GM21737 (cell line): Measurements from ENCODE around the gene MARK1.

Experiments used
- ATAC-seq: cut with Tn5 transposase; IDR thresholded peaks from one replicate; pipeline ENCODE4 v1.9.1; 2021; ENCODE audit warnings: mild to moderate bottlenecking, moderate library complexity; ENCODE audit not compliant: unreplicated experiment

The MARK1 gene

DNA sequence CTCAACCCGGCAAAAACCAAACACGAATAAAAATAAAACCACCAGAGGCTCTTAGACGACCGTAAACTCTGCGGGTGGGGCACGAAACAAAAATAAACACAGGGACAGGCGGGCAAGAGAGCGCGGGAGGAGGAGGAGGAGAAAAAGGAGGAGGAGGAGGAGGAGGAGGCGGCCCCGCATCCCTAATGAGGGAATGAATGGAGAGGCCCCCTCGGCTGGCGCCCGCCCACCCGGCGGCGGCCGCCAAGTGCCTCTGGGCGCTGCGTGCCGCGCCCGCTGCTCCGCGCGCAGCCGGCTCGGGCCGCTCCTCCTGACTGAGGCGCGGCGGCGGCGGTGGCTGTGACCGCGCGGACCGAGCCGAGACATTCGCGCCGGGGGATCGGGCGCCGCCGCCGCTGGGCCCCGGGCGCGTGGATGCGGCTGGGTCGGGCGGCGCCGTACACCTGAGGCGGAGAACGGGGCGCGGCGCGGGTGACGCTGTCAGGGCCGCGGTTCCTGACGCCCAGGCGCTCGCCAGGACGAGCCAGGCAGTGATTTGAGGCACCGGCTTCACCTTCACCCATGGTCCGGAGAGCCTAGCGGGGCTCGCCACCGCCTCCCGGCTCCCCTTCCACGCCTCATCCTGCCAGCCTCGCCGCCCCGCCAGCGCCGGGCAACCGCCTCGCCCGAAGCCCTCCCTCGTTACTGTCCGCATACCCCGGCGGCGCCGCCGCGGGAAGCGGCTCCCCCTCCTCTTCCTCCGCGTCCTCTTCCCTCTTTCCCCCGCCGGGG, at the start of gene MARK1:
Gene MARK1 (plus strand): TSS at position 229 of the 771 bp plus-strand sequence. CDS start 687 bp downstream, outside the sequence.
- peak; percentile 66 for ATAC-seq

- no peak for ATAC-seq
Measured at GRCh38 chr1:220483700-220484099, 44.2 kb upstream of the MARK1 start.

- ATAC-seq, result no peak
Measured at GRCh38 chr1:220484135-220484534, 43.8 kb upstream of the MARK1 start.

- ATAC-seq, result no peak
Measured at GRCh38 chr1:220485131-220485530, 42.8 kb upstream of the MARK1 start.

DNA sequence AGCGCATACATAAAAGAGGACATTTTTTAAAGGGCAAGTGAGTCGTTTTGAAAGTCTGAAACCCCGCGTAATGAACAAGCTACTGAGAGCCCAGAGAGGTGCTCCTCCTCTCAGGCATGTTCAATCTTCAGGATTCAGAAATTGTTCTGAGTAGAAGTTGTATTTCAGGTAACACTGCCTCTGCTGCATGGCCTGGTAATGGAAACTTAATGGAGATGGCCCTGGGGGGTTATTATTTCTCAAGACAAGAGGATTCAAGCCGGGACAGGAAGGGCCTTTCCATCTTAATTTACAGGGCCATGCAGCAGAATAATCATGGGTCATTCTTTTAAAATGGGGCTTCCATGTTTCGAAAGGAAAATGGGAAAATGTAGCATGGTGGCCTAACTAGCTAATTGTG, 42.1 kb upstream of the MARK1 start:
- ATAC-seq, result no peak

- ATAC-seq, result no peak
Measured at GRCh38 chr1:220487297-220487820, 40.6 kb upstream of the MARK1 start.

- no peak for ATAC-seq
Measured at GRCh38 chr1:220491891-220492290, 36.0 kb upstream of the MARK1 start.

DNA sequence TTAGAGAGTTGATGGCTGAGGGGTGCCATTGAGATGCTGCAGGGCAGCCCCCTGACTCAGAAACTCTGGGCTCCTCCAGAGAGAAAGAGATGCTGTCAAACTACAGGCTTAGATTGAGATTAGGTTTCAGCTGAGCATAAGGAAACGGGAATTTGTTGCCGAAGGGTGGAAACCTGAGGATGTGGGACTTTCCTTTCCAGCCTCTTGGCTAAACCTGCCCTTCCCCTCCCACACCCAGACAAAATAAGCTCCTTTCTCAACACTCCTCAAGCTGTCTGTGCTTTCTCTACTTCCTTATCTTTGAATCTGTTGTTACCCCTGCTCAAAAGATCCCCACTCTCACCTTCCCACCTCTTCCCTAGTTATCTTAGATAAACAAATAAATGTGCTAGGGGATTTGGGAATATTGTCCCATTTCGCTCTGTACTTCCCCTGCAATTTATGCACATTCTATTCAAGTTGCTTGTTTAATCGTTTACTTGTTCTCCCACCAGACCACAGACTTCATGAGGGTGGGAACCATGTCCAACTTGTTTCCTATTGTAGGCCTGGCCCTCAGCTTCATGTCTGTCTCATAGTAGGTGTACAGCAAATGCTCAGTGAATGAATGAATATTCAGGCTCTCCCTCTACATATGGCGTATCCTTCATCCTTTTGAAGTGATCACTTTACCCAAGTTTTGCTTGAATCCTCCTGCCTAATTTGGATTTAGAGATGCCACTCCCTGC, 30.6 kb upstream of the MARK1 start:
- no peak for ATAC-seq

DNA sequence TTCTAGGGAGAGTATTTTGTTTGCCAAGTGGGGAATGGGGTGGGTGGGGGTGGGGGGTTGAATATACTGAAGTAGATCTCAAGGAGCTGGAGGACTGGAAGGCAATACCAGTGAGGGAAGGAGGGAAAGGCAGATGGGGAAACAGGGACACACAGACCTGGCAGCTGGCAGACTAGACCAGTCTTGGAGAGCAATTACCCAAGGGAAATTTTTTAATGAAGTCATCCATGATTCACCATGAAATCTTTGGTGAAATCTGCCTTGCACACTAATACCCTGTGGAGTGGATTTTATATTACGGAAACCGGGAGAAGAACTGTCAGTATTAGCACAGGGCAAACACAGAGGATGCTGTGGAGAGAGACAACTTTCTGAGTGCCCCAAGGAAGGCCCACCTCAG, 29.7 kb upstream of the MARK1 start:
- no peak for ATAC-seq

- no peak for ATAC-seq
Measured at GRCh38 chr1:220500372-220500771, 27.6 kb upstream of the MARK1 start.

GRCh38 chr1:220504329-220504728, 23.6 kb upstream of the MARK1 start:
- no peak for ATAC-seq

DNA sequence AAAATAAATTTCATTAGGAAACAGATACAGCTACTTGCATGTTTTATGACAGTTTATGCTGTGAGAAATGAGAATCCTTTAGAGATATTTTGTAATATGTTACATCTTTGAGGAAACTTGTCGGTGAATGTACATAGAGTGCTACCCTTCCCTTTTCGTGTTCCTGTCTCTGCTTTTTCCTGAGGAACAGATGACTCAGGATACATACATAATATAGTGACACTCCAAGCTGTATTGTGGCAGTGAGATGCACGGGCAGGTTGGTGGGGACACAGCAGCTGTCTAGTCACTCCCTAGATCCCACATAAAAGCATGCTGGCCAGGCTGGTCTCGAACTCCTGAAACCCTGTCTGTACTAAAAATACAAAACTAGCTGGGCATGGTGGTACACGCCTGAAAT, 20.9 kb upstream of the MARK1 start:
- no peak for ATAC-seq

- no peak for ATAC-seq
Measured at GRCh38 chr1:220511179-220511578, 16.8 kb upstream of the MARK1 start.

DNA sequence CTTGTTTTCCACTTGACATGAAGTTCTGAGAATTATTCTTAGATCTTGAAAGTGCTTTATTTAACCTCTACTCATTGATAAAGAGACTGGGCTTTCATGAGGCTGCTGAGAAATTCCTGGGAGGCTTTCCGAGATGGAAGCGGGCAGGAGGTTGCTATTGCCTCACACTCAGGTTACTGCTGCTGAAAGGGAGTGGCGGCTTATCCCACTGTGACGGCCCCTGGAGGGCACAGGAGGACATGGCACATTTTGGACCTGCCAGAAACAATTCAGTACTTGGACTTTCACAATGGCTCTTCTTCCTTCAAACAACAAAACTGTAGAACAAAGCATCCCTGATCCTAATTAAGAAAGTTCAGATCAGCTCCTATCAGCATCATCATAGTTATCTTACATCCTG, 16.2 kb upstream of the MARK1 start:
- no peak for ATAC-seq

GRCh38 chr1:220513834-220514233, 14.1 kb upstream of the MARK1 start:
- ATAC-seq, result no peak

- ATAC-seq, result no peak
Measured at GRCh38 chr1:220514256-220514655, 13.7 kb upstream of the MARK1 start.

DNA sequence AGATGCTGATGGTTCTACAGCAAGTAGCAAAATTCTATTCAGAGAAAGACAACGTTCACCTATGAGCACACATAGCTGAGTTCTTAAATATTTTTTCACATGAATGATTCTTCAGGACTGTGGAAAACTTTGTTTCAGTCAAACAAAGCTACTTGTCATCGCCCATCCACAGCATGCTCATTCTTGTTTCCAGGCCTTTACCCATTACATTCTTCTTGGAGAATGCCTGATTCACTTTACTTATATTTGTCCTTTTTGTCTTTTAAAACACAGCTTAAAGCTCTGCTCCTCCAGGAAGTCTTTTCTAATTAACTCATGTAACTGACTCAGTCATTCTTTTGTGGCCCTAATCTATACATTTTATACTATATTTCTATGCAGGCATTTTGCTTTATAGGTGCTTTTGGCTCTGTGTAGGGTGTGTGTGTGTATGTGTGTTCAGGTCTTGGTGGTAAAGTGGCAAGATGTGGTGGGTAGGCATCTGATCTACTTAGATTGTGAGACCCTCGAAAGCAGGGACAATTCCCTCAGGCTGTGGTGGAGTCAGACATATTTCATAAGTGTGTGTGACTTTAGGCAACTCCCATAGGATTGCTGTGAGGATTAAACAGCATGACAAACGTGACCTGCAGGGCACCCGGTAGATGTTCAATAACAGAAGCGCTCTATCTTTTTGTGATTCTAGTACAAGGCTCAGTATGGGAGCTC, 11.8 kb upstream of the MARK1 start:
- ATAC-seq, result no peak

GRCh38 chr1:220516722-220517042, 11.3 kb upstream of the MARK1 start:
- no peak for ATAC-seq

DNA sequence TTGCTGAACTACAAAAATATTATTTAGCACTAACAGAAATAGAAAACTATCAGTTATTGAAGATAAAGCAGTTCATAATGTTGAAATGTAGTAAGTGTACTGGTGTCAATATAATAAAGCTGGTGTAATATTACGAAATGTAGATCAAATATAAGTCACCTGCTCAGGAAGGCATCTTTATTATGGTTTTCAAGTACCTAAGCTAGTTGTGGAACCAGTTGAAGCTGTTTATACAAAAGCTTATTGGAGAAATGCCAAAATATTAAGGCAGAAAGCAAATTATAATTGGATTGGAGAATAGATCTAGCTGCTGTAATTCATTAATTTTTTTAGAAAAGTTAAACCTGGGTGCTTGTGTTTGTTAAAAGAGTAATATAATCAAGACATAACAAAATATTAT, 6.2 kb upstream of the MARK1 start:
- no peak for ATAC-seq

GRCh38 chr1:220526294-220526693, 1.6 kb upstream of the MARK1 start:
- ATAC-seq, result no peak

DNA sequence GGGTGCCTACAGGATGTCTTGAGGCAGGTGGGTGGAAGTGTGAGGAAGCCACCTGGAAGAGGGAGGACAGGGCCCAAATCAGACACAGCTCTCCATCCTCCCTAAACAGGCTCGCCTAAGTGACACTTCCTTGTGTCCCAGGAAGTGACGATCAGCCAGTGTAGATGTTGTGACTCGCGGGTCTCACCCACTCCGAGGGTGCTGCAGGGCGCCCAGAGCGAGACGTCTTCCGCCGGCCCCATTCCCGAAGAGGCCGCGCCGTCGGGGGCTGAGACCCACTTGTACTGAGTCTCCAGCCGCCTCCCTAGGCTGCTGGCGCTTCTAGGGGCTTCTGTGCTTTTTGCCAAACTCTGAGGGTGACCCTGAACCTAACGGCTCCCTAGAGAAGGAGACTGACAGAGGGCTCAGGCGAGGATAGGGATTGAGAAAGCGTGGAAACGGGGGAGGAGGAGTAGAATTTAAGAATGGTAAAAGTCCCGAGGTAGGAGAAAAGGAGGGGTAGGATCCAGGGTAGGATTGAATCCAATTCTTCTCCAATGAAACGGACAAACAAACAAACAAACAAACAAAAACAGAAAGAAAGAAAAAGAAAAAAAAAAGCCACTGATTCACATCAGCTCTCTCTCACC, 543 bp upstream of the MARK1 start:
- no peak for ATAC-seq
